Transverse colon (tissue), 4 donors: ENCODE results near the gene C2CD4D. TPM values are rescaled to one million over a fixed set of nuclear protein-coding genes. Genes with fewer than 3 reads are reported as not detected.
"Not testable (repeated sequence)": the region's sequence is repeated elsewhere in the genome, so short reads cannot be mapped to it uniquely, and the experiment has no call there.

Source experiments
- DNase-seq: peaks from one replicate; pipeline ENCODE4 v3.0.0-alpha.2; 2019
- H3K27ac ChIP-seq, 4 donors: fragments of 200-600 bp; sonication (generic); 2 replicates each; pipeline ENCODE4 v1.5.1; 2016 to 2018; ENCODE audit warnings: inconsistent platforms in 4 of 4
- H3K27me3 ChIP-seq: fragments of 200-600 bp; sonication (generic); 2 replicates; pipeline ENCODE4 v1.5.1; 2017; ENCODE audit warnings: inconsistent platforms
- H3K36me3 ChIP-seq, 4 donors: fragments of 200-600 bp; sonication (generic); 2 replicates each; pipeline ENCODE4 v1.5.1; 2017 to 2019; ENCODE audit warnings: inconsistent platforms in 4 of 4
- H3K4me1 ChIP-seq, 4 donors: fragments of 200-600 bp; sonication (generic); 2 replicates each; pipeline ENCODE4 v1.5.1; 2017 to 2020; ENCODE audit warnings: inconsistent platforms in 4 of 4
- H3K4me3 ChIP-seq, 4 donors: fragments of 200-600 bp; sonication (generic); 1 replicate in 1 of 4; 2 replicates in 3 of 4; pipeline versions ENCODE4 v1.5.1 to v1.6.1; 2017 to 2019; ENCODE audit warnings: inconsistent platforms in 4 of 4
- H3K9me3 ChIP-seq, 2 donors: fragments of 200-600 bp; sonication (generic); 2 replicates each; pipeline ENCODE4 v1.5.1; 2017 to 2019; ENCODE audit warnings: inconsistent platforms in 2 of 2
- EP300 ChIP-seq: sonication (generic); formaldehyde crosslinking; IDR thresholded peaks from one replicate; pipeline ENCODE4 v1.6.1; 2017; ENCODE audit warnings: antibody characterized with exemption, low read depth
- POLR2A ChIP-seq: fragments of 450-650 bp; IDR thresholded peaks from one replicate; pipeline ENCODE4 v1.6.1; 2016; ENCODE audit warnings: antibody characterized with exemption, mild to moderate bottlenecking, moderate library complexity
- POLR2AphosphoS5 ChIP-seq, 3 donors: sonication (generic); formaldehyde crosslinking; IDR thresholded peaks; one replicate each; pipeline ENCODE4 v1.6.1; 2016; ENCODE audit warnings: antibody characterized with exemption in 3 of 3
- WGBS, 2 donors: methylation state at CpG; one replicate each; pipeline ENCODE4 v1.1.5; 2018; ENCODE audit warnings: low coverage in 1 of 2; 5-methylcytosine and 5-hydroxymethylcytosine counted together
- in situ Hi-C, 4 donors: fragments of 200-750 bp; cut with MboI; loops; one replicate each; pipeline versions ENCODE4 v1.15.0 to v1.15.1; 2017; ENCODE audit warnings: low sequenced_read_pairs in 3 of 4, low pct_ligation_motif_present in 1 of 4, low pct_unique_long_range_greater_than_20kb in 1 of 4
- intact Hi-C: fragments of 100-400 bp; cut with DNase I; formaldehyde crosslinking; loops from one replicate; pipeline ENCODE4 v1.15.1; 2023; ENCODE audit warnings: low total_unique reads
- total RNA-seq, 4 donors: library from RNA; depleted of rRNA; stranded (reverse); fragments of >200 nt; gene quantifications; one replicate each; pipeline ENCODE4 v1.1.0, GENCODE V29; 2016
- TF ChIP-seq, protein P1 (sequence below), 5 experiments: fragments of 200-600 bp in 3 of 5; fragments of 450-650 bp in 2 of 5; sonication (generic) in 3 of 5; IDR thresholded peaks; 1 replicate in 2 of 5; 2 replicates in 3 of 5; pipeline ENCODE4 v1.5.1; 2016 to 2017; ENCODE audit warnings: antibody characterized with exemption in 5 of 5, inconsistent platforms in 3 of 5, mild to moderate bottlenecking in 2 of 5, moderate library complexity in 1 of 5

C2CD4D gene
- total RNA-seq, 4 donors from 2014 or later, result not detected

DNA sequence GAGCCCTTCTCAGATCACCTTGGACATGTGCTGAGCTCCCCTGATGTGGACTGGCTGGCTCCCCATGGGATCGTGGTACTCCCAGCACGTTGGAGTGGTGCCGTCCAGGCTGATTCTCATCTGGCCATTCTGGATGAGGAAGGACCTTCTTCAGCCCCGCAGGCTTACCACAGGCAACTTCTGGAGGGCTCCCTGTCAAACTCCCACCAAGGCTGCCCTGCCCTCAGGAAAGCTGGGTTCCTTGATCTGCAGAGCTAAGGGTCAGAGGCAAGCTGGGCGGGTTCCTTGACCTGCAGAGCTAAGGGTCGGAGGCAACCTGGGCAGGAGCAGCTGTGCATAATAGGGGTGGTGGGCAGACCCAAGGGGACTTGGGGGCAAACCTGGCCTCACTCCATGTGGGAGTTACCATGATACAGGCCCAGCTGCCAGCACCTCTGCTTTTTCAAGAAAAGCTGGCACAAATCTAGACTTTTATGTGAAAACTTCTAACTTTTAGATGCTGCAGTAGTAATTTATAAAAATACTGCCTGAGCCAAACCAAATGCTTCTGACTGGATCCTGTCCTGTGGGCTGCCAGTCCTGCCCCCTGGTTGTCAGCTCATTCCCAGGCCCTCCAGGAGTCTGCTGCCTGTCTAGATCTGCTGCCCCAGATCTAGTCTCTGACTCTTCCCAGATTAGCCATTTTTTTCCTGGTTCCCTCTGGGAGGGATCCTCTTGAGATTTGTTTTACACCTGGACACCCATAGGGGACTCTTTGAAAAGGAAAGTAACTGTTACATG, 19.5 kb upstream of the C2CD4D start:
- Histone ChIP-seq H3K36me3 (no peaks in the 10 kb centered on the region), H3K4me3 (no peak overlapping the region), H3K4me1 (no peaks in the 10 kb centered on the region), H3K9me3 (no peaks in the 10 kb centered on the region), H3K27ac (no peak overlapping the region), H3K27me3 (no peaks in the 10 kb centered on the region)
- intact Hi-C loops (no loop called here), in situ Hi-C loops (no loop called here)
- DNase-seq, result no peak
- TF ChIP-seq EP300, result no peak
- no peak for TF ChIP-seq POLR2A
- TF ChIP-seq POLR2AphosphoS5 (IDR thresholded peaks at IDR 0.05), result no peak
- TF ChIP-seq, protein P1, sequence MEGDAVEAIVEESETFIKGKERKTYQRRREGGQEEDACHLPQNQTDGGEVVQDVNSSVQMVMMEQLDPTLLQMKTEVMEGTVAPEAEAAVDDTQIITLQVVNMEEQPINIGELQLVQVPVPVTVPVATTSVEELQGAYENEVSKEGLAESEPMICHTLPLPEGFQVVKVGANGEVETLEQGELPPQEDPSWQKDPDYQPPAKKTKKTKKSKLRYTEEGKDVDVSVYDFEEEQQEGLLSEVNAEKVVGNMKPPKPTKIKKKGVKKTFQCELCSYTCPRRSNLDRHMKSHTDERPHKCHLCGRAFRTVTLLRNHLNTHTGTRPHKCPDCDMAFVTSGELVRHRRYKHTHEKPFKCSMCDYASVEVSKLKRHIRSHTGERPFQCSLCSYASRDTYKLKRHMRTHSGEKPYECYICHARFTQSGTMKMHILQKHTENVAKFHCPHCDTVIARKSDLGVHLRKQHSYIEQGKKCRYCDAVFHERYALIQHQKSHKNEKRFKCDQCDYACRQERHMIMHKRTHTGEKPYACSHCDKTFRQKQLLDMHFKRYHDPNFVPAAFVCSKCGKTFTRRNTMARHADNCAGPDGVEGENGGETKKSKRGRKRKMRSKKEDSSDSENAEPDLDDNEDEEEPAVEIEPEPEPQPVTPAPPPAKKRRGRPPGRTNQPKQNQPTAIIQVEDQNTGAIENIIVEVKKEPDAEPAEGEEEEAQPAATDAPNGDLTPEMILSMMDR (IDR thresholded peaks at IDR 0.05), result no peak
- 93% methylated on average over 6 of the region's 6 CpGs; no CpG with 5 or more reads in 1 of the 2 donors for WGBS, 2 donors

DNA sequence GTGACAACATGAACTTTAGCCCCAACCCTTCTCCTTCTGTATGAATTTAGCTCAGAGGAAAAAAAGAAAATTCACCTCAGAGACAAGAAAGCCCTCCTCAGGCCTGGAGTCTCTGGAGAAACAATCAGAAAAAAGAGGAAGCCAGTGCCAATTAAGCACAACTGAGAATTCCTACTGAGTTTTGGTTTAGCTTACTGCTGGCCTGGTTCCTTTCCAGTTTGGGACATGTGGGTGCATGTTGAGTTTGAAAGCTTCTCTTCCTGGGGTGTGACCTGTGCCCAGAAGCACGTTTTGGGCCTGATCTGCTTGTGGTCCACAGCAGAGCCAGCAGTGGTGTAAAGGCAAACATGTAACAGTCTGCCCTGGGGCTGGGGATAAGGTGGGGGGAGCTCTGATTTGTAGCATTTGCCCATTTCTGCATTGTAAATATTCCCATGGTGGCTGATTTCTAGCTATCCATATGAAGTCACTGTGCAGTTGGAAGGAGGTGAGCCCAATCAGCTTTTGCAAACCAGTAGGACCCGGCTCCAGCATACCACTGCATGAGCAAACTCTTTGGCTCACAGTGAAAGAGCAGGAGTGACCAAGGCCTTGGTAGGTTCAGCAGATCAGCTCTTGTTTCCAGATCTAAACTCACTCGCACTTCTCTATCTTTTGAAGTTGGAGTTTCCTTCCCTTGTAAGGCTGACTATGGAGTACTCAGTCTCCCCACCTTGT, 18.6 kb upstream of the C2CD4D start:
- in situ Hi-C loops, result no loop called here
- 56 to 81% methylated on average over 1 to 3 of the region's 3 CpGs for WGBS, 2 donors
- DNase-seq, result no peak
- Histone ChIP-seq H3K4me3 (no peak overlapping the region), H3K36me3 (no peaks in the 10 kb centered on the region), H3K27ac (no peak overlapping the region), H3K27me3 (no peaks in the 10 kb centered on the region), H3K9me3 (no peaks in the 10 kb centered on the region), H3K4me1 (no peaks in the 10 kb centered on the region)
- TF ChIP-seq POLR2A, result no peak
- no peak for TF ChIP-seq POLR2AphosphoS5 (IDR thresholded peaks at IDR 0.05)
- TF ChIP-seq EP300, result no peak
- TF ChIP-seq, protein P1 (IDR thresholded peaks at IDR 0.05), result no peak
- intact Hi-C loops, result no loop called here

DNA sequence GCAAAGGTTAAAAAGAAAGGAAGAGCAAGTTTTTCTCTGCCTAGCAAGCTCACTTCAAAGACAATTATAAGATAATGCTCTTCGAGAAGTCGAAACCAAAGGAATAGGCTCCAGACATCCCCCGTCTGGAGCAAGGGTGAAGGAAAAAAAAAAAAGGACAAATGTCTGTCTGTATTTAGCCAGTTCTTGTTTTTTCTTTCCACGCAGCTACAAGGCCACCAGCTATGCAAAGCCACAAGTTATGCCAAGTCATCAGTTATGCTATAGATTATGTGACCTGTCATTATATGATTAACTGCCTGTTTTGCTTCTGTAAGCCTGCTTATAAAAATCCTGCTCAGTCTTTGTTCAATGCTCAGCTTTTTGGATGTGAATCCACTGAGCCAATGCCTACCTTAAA, 16.3 kb upstream of the C2CD4D start:
- WGBS, 2 donors, result 48 to 66% methylated on average over 4 of the region's 4 CpGs

GRCh38 chr1:151855516-151855915, 15.9 kb upstream of the C2CD4D start:
- H3K9me3 ChIP-seq, in situ Hi-C loops, DNase-seq, H3K4me1 ChIP-seq, H3K27me3 ChIP-seq, H3K27ac ChIP-seq, intact Hi-C loops, H3K4me3 ChIP-seq, H3K36me3 ChIP-seq: not testable (repeated sequence)
- WGBS, 2 donors, result 55 to 78% methylated on average over 2 to 8 of the region's 8 CpGs

More for the DNA sequence above, 16.3 kb upstream of the C2CD4D start:
- Histone ChIP-seq H3K27ac (no peak overlapping the region), H3K36me3 (no peaks in the 10 kb centered on the region), H3K4me3 (no peak overlapping the region), H3K27me3 (no peaks in the 10 kb centered on the region), H3K9me3 (no peaks in the 10 kb centered on the region), H3K4me1 (no peaks in the 10 kb centered on the region)
- intact Hi-C loops, result no loop called here
- no peak for DNase-seq
- in situ Hi-C loops, result no loop called here
- no peak for TF ChIP-seq POLR2A
- TF ChIP-seq POLR2AphosphoS5 (IDR thresholded peaks at IDR 0.05), result no peak
- TF ChIP-seq, protein P1 (IDR thresholded peaks at IDR 0.05), result no peak
- no peak for TF ChIP-seq EP300
